ENCODE results near the gene AS3MT. TPM values are rescaled to one million over a fixed set of nuclear protein-coding genes. Genes with fewer than 3 reads are reported as not detected.

The AS3MT gene
- total and polyA plus RNA-seq, 2 of the 8 experiments (the other 6 are each of a cell fraction or from before 2014, with no cell fraction given), result 5.8 to 10.3 TPM

DNA sequence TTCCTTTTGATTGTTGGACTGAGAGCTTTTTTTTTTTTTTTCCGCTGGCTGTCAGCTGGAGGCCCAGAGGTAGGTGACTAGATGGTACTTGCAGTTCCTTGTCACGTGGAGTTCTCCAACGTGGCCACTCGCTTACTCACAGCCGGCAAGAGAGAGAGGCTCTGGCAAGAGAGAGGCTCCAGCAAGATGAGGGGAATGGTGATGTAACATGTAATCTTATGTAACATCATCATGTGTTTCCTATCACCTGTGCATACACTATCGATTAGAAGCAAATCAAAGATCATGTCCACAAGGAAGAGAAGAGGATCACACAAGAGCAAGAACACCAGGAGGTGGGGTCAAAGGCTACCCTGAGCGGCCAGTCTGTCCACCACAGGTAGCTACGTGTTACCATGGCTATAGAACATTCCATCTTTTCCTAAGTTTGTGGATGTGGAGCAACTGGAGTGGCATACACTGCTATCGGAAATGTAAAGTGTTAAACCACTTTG, 19.2 kb upstream of the AS3MT start:
- H3K56ac ChIP-seq (replicated peaks; ENCODE audit: insufficient read length, low read depth, low read length), result no peak overlapping the region
- H4K20me1 ChIP-seq (replicated peaks in 1 of 2; ENCODE audit: control insufficient read depth in 1 of 2, insufficient read depth in 2 of 2, low read length in 2 of 2), result no peaks in the 10 kb centered on the region
- H4K5ac ChIP-seq (ENCODE audit: insufficient read length, low read depth, low read length), result no peak overlapping the region
- DNase-seq (ENCODE audit: low read depth in 1 of 2, low spot score in 2 of 2) (no peak), FAIRE-seq (no peak)
- H3K23me2 ChIP-seq (ENCODE audit: low read depth, low read length), result no peaks in the 10 kb centered on the region
- no peak overlapping the region for H3K4me2 ChIP-seq (ENCODE audit: insufficient read depth in 1 of 2, low read depth in 2 of 2, low read length in 2 of 2)
- no peaks in the 10 kb centered on the region for H3K27me3 ChIP-seq (replicated peaks in 1 of 4; ENCODE audit: control insufficient read depth in 3 of 4, extremely low read depth in 1 of 4, insufficient read depth in 3 of 4, low read length in 3 of 4)
- H3K9ac ChIP-seq (replicated peaks in 1 of 4; ENCODE audit: extremely low read depth in 1 of 4, low read depth in 3 of 4, low read length in 3 of 4), result no peak overlapping the region
- no peak overlapping the region for H3K23ac ChIP-seq (ENCODE audit: insufficient read length)
- no peak overlapping the region for H2AFZ ChIP-seq (ENCODE audit: low read length)
- H3K4me1 ChIP-seq (replicated peaks in 1 of 4; ENCODE audit: control insufficient read depth in 3 of 4, insufficient read depth in 4 of 4, low read length in 3 of 4), result peaks cover 0 to 2% (median 0%) of the 10 kb centered on the region in 4 experiments; a peak in 2 of 7 replicates
- no peak overlapping the region for H2BK5ac ChIP-seq (ENCODE audit: low read depth, low read length)
- no peak overlapping the region for H2BK120ac ChIP-seq (replicated peaks; ENCODE audit: low read depth, low read length)
- no peak overlapping the region for H3K4ac ChIP-seq (replicated peaks; ENCODE audit: insufficient read length, low read depth, low read length)
- no peak overlapping the region for H4K8ac ChIP-seq (ENCODE audit: extremely low read depth, insufficient read depth, low read length)
- whole genome bisulfite sequencing, 2 experiments (ENCODE audit: extremely low coverage in 1 of 2, insufficient coverage in 1 of 2, insufficient read length in 1 of 2, insufficient replicate concordance in 2 of 2, low coverage in 1 of 2, low lambda C conversion rate in 2 of 2, missing lambda C conversion rate in 1 of 2), result 92% methylated on average over 8 of the region's 9 CpGs; no CpG with 5 or more reads in 1 of the 2 experiments
- no peaks in the 10 kb centered on the region for H3K79me2 ChIP-seq (ENCODE audit: control insufficient read depth in 1 of 2, insufficient read depth in 2 of 2, low read length in 2 of 2)
- no peak overlapping the region for H3K4me3 ChIP-seq (ENCODE audit: extremely low read depth in 1 of 4, insufficient read depth in 2 of 4, low read depth in 3 of 4, low read length in 4 of 4)
- H3K79me1 ChIP-seq (ENCODE audit: low read depth, low read length), result no peaks in the 10 kb centered on the region
- peaks cover 0 to 3% of the 10 kb centered on the region in 2 experiments; a peak in 1 of 4 replicates for H3K9me3 ChIP-seq (ENCODE audit: insufficient read depth in 2 of 2, low read depth in 1 of 2, low read length in 1 of 2)
- H2BK15ac ChIP-seq (ENCODE audit: low read length), result no peak overlapping the region
- no peak overlapping the region for H2BK12ac ChIP-seq (ENCODE audit: low read depth, low read length)
- ChIA-PET CTCF (ENCODE audit: partially characterized antibody) (interaction anchor here (0.8 to 5.6 kb wide), 4 partner anchors 14 to 122 kb away, joined by 3 to 42 read pairs (median 4); partner anchors contain the start of gene CYP17A1), POLR2A (ENCODE audit: partially characterized antibody) (interaction anchor here (0.6 to 2.9 kb wide), 3 partner anchors 19 to 495 kb away, joined by 3 to 9 read pairs (median 3); partner anchors contain the start of genes AS3MT and CNNM2)
- no peak overlapping the region for H3K18ac ChIP-seq (ENCODE audit: extremely low read depth, low read length)
- no peak overlapping the region for H3K14ac ChIP-seq (ENCODE audit: insufficient read length)
- H4K91ac ChIP-seq (replicated peaks; ENCODE audit: insufficient read length, low read length), result no peak overlapping the region
- H3K27ac ChIP-seq (ENCODE audit: low read depth, low read length), result no peak overlapping the region
- no peaks in the 10 kb centered on the region for H3K36me3 ChIP-seq (ENCODE audit: control insufficient read depth in 2 of 4, insufficient read depth in 4 of 4, low read length in 3 of 4)
- H2BK20ac ChIP-seq (ENCODE audit: low read length), result no peak overlapping the region
- H2AK5ac ChIP-seq (ENCODE audit: low read depth, low read length), result no peak overlapping the region
- TF ChIP-seq CHD1 (IDR thresholded peaks at IDR 0.05; ENCODE audit: low read depth, low read length) (no peak), NANOG (IDR thresholded peaks at IDR 0.05; ENCODE audit: insufficient read depth, low read depth, low read length, poor library complexity, severe bottlenecking) (no peak), BCL11A (IDR thresholded peaks at IDR 0.05; ENCODE audit: low read depth in 2 of 2, low read length in 2 of 2) (no peak), CEBPB (IDR thresholded peaks at IDR 0.05; ENCODE audit: low read depth, low read length) (no peak), JUN (IDR thresholded peaks at IDR 0.05; ENCODE audit: low read depth, low read length) (no peak), TEAD4 (IDR thresholded peaks at IDR 0.05; ENCODE audit: low read depth, low read length) (no peak), PHF8 (conservative IDR thresholded peaks at IDR 0.05; ENCODE audit: low read depth, low read length) (no peak), SP1 (IDR thresholded peaks at IDR 0.05; ENCODE audit: low read depth, low read length) (no peak), ASH2L (IDR thresholded peaks at IDR 0.05; ENCODE audit: low read length) (no peak), SIN3A (conservative IDR thresholded peaks at IDR 0.05 in 1 of 2, IDR thresholded peaks at IDR 0.05 in 1 of 2; ENCODE audit: low read depth in 1 of 2, low read length in 2 of 2) (no peak)
- TF ChIP-seq, protein P1, sequence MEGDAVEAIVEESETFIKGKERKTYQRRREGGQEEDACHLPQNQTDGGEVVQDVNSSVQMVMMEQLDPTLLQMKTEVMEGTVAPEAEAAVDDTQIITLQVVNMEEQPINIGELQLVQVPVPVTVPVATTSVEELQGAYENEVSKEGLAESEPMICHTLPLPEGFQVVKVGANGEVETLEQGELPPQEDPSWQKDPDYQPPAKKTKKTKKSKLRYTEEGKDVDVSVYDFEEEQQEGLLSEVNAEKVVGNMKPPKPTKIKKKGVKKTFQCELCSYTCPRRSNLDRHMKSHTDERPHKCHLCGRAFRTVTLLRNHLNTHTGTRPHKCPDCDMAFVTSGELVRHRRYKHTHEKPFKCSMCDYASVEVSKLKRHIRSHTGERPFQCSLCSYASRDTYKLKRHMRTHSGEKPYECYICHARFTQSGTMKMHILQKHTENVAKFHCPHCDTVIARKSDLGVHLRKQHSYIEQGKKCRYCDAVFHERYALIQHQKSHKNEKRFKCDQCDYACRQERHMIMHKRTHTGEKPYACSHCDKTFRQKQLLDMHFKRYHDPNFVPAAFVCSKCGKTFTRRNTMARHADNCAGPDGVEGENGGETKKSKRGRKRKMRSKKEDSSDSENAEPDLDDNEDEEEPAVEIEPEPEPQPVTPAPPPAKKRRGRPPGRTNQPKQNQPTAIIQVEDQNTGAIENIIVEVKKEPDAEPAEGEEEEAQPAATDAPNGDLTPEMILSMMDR (IDR thresholded peaks at IDR 0.05; ENCODE audit: control extremely low read depth in 1 of 3, insufficient read depth in 1 of 3, low read depth in 1 of 3, low read length in 3 of 3), result no peak

Measured in H1 (cell line).